HAP-1 (cell line): ENCODE results near the gene RNF183.

Experiments
- DNase-seq, 2 experiments: peaks; one replicate each; pipeline ENCODE4 v3.0.0-alpha.2; 2016 to 2020; ENCODE audit warnings: low spot score in 2 of 2
- H3K27me3 ChIP-seq: fragments of 250-450 bp; sonication (Bioruptor Pico); 2 replicates; pipeline ENCODE4 v1.5.1; 2020; ENCODE audit warnings: low read depth, mild to moderate bottlenecking, moderate library complexity
- H3K36me3 ChIP-seq: fragments of 250-450 bp; sonication (Bioruptor Pico); replicated peaks from 2 replicates; pipeline ENCODE4 v1.5.1; 2020; ENCODE audit warnings: mild to moderate bottlenecking
- H3K4me1 ChIP-seq: fragments of 250-450 bp; sonication (Bioruptor Pico); 2 replicates; pipeline ENCODE4 v1.5.1; 2020; ENCODE audit warnings: mild to moderate bottlenecking
- H3K4me3 ChIP-seq: fragments of 250-450 bp; sonication (Bioruptor Pico); 2 replicates; pipeline ENCODE4 v1.5.1; 2020; ENCODE audit warnings: mild to moderate bottlenecking, moderate library complexity
- H3K9me3 ChIP-seq: fragments of 250-450 bp; sonication (Bioruptor Pico); 2 replicates; pipeline ENCODE4 v1.5.1; 2020; ENCODE audit warnings: mild to moderate bottlenecking, moderate library complexity
- in situ Hi-C: fragments of 300-500 bp; cut with MboI; formaldehyde crosslinking; loops from 3 replicates; pipeline ENCODE4 v1.14.3; 2020; ENCODE audit warnings: low sequenced_read_pairs, inconsistent platforms, mixed read lengths

RNF183 gene

GRCh38 chr9:113302792-113303418 is at the start of gene RNF183:
Gene RNF183 (minus strand): TSS chr9:113303376. CDS start chr9:113298184, 5,192 bp downstream.
- in situ Hi-C loops: no loop called here
- DNase-seq: no peak
- H3K4me1 ChIP-seq: no peaks in the 10 kb centered on the region
- H3K4me3 ChIP-seq: no peak within 1 kb of the TSS
- H3K9me3 ChIP-seq: no peaks in the 10 kb centered on the region
- H3K27me3 ChIP-seq: no peaks in the 10 kb centered on the region
- no peaks in the 10 kb centered on the region for H3K36me3 ChIP-seq

DNA sequence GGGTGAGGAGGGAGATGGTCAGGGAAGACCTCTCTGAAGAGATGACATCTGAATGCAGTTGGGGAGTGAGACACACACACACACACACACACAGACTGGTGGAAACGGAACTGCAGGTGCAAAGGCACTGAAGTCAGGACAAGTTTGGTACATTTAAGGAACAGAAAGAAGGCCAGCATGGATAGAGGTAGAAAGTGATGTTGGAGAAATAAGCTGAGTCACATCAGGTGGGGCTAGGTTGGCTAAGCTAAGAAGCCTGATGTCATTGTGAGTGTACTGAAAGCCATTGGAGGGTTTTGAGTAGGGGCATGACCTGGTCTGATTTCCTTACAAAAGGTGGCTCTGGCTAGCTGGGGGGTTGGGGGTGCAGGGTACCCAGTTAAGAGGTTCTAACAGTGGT is 49.2 kb upstream of the RNF183 start:
- no peak for DNase-seq
- H3K27me3 ChIP-seq: peaks cover 45% of the 10 kb centered on the region
- no peaks in the 10 kb centered on the region for H3K36me3 ChIP-seq
- in situ Hi-C loops: no loop called here
- no peaks in the 10 kb centered on the region for H3K9me3 ChIP-seq
- H3K4me3 ChIP-seq: no peak overlapping the region
- H3K4me1 ChIP-seq: no peaks in the 10 kb centered on the region

DNA sequence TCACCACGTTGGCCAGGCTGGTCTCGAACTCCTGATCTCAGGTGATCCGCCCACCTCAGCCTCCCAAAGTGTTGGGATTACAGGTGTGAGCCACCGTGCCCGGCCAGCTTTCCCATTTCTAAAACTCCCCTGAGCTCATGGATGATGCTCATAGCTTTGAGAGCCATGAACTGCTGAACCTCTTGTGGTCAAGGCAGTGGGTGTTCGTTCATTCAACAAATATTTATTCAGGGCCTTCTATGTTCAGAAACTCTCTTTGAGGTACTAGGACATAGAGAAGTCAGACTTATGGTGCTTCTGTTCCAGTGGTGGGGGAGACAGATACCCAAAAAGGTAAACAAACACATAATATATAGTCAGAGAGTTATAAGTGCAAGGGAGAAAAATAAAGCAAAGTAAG is 48.8 kb upstream of the RNF183 start:
- H3K27me3 ChIP-seq: peaks cover 45% of the 10 kb centered on the region
- H3K4me3 ChIP-seq: no peak overlapping the region
- in situ Hi-C loops: no loop called here
- no peak for DNase-seq
- no peaks in the 10 kb centered on the region for H3K4me1 ChIP-seq
- no peaks in the 10 kb centered on the region for H3K36me3 ChIP-seq
- no peaks in the 10 kb centered on the region for H3K9me3 ChIP-seq

- Histone ChIP-seq H3K27me3 (peaks cover 45% of the 10 kb centered on the region), H3K9me3 (no peaks in the 10 kb centered on the region), H3K4me3 (no peak overlapping the region), H3K4me1 (no peaks in the 10 kb centered on the region), H3K36me3 (no peaks in the 10 kb centered on the region)
- in situ Hi-C loops: no loop called here
- DNase-seq: no peak
Observed at GRCh38 chr9:113350937-113351336, 47.8 kb upstream of the RNF183 start.

- Histone ChIP-seq H3K27me3 (peaks cover 45% of the 10 kb centered on the region), H3K4me3 (peak overlapping the region; percentile 29), H3K9me3 (no peaks in the 10 kb centered on the region), H3K36me3 (no peaks in the 10 kb centered on the region), H3K4me1 (no peaks in the 10 kb centered on the region)
- no peak for DNase-seq
- in situ Hi-C loops: no loop called here
Observed at GRCh38 chr9:113350107-113350661, 47.0 kb upstream of the RNF183 start.

GRCh38 chr9:113349445-113350094 is 46.4 kb upstream of the RNF183 start, which contains the start of gene BSPRY:
Gene BSPRY (plus strand): TSS chr9:113349541. CDS start chr9:113349580, 39 bp downstream.
- Histone ChIP-seq H3K9me3 (no peaks in the 10 kb centered on the region), H3K36me3 (no peaks in the 10 kb centered on the region), H3K27me3 (peaks cover 45% of the 10 kb centered on the region), H3K4me1 (no peaks in the 10 kb centered on the region), H3K4me3 (peak within 1 kb of the TSS; percentile 29)
- in situ Hi-C loops: no loop called here
- DNase-seq: peak; percentile 26 to 39

DNA sequence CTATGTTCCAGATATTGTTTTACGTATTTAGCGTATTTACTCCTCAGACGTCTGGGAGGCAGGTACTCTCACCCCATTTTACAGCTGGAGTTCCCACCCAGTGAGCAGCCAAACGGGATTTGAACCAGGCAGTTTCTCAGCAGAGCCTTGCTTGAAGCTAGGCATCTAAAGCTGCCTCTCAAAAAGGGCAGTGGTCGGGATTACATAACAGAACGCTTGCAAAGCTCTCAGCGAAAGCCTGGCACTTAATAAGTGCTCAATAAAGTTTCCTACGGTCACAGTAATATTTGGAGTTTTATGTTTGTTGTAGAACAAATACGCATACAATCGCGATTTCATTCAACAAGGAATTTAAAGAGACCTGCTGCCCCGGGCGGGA is 45.9 kb upstream of the RNF183 start:
- H3K4me1 ChIP-seq: no peaks in the 10 kb centered on the region
- in situ Hi-C loops: no loop called here
- peak overlapping the region; percentile 16 for H3K4me3 ChIP-seq
- no peaks in the 10 kb centered on the region for H3K36me3 ChIP-seq
- H3K9me3 ChIP-seq: no peaks in the 10 kb centered on the region
- peaks cover 45% of the 10 kb centered on the region for H3K27me3 ChIP-seq
- DNase-seq: no peak

GRCh38 chr9:113348437-113348836 is 45.3 kb upstream of the RNF183 start:
- Histone ChIP-seq H3K4me1 (no peaks in the 10 kb centered on the region), H3K27me3 (peaks cover 45% of the 10 kb centered on the region), H3K36me3 (no peaks in the 10 kb centered on the region), H3K4me3 (no peak overlapping the region), H3K9me3 (no peaks in the 10 kb centered on the region)
- no peak for DNase-seq
- in situ Hi-C loops: no loop called here

DNA sequence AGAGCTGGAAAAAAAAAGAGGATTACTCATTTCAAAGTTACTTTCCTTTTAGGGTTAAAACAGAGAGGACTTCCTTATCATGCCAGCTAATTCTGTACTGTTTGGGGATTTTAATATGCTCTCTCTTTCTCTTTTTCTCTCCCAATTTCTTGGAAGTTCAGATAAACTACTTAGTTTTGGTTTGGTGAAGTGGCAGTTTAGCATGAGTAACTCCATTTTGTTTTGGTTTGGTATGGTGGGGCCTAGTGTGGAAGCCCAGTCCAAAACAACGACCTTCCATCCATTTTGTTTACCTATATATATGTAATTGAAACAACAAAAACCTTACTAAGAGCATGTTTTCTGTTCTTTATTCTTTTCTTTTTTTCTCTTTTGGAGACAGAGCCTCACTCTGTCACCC is 42.5 kb upstream of the RNF183 start:
- H3K27me3 ChIP-seq: peaks cover 26% of the 10 kb centered on the region
- H3K9me3 ChIP-seq: no peaks in the 10 kb centered on the region
- H3K4me3 ChIP-seq: no peak overlapping the region
- in situ Hi-C loops: no loop called here
- H3K36me3 ChIP-seq: no peaks in the 10 kb centered on the region
- no peak for DNase-seq
- no peaks in the 10 kb centered on the region for H3K4me1 ChIP-seq

GRCh38 chr9:113345190-113345589 is 42.0 kb upstream of the RNF183 start:
- DNase-seq: no peak

DNA sequence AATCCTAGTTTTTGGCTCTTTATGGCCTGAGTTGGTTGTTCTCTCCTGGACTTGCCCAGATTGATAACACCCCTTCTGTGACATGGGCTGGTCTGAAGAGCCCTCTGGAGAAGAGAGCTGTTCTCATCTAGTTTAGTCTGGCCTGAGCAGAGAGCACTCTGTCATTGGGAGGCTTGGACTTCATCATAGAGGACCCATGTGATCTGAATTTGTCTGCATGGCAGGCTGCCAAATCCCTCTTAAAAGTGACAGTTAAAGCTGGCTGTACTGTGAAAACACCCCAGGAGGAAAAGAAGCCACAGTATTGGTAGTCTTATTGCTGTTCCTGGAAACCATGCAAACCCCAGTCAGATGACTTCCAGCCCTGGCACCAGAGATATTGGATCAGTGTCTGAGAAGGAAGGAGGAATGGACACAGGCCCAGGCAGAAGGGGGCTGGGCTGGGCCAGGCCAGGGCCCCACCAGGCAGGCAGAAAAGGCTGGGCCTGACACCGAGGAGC is 40.6 kb upstream of the RNF183 start:
- peaks cover 10% of the 10 kb centered on the region for H3K27me3 ChIP-seq
- H3K36me3 ChIP-seq: no peaks in the 10 kb centered on the region
- H3K9me3 ChIP-seq: no peaks in the 10 kb centered on the region
- peak in 1 of 2 experiments; percentile 55 for DNase-seq
- in situ Hi-C loops: no loop called here
- H3K4me1 ChIP-seq: peaks cover 5% of the 10 kb centered on the region; the same call in 1 of the 2 replicates
- no peak overlapping the region for H3K4me3 ChIP-seq

More at GRCh38 chr9:113345190-113345589, 42.0 kb upstream of the RNF183 start:
- no peaks in the 10 kb centered on the region for H3K36me3 ChIP-seq
- H3K4me1 ChIP-seq: 0 out of 2 replicates have a peak, but pooled peaks cover 2% of the 10 kb centered on the region
- no peaks in the 10 kb centered on the region for H3K9me3 ChIP-seq
- H3K4me3 ChIP-seq: no peak overlapping the region
- in situ Hi-C loops: no loop called here
- peaks cover 21% of the 10 kb centered on the region for H3K27me3 ChIP-seq

GRCh38 chr9:113341712-113342410 is 38.7 kb upstream of the RNF183 start:
- Histone ChIP-seq H3K27me3 (no peaks in the 10 kb centered on the region), H3K4me3 (no peak overlapping the region), H3K9me3 (no peaks in the 10 kb centered on the region), H3K36me3 (no peaks in the 10 kb centered on the region), H3K4me1 (peaks cover 5% of the 10 kb centered on the region; the same call in 1 of the 2 replicates)
- DNase-seq: no peak
- in situ Hi-C loops: no loop called here

DNA sequence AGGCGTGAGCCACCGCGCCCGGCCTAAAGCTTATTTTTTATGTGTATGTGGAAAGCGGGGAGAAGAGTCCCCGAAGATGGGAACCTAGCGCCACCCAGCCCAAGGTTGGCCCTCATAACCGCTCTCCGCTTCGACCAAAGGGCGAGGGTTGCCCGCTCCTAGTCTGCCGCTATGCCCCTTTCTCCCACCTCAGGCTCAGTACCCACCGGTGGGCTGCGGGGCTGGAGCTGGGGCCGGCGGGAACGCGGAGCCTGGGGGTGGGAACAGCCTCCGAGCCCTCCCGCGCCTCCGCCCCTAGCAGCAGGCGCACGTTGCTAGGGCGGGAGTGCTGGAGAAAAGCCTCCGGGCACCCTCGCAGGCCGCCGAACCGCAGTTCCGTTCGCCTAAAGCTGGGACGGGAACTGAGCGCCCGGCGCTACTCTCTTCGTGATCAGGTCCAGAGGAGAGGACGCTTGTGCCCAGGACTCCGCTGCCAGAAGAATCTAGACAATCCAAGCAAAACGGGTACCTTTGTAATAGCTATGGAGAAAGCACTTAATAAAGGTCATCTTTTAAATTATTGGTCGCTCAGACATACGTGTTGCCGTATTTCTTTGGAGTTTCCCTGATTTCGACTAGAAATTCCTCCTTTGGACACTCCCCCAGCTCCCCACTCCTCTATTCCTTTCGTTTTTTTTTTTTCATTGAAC is 37.0 kb upstream of the RNF183 start, which contains the start of gene WDR31:
WDR31 (minus strand) TSS at position 265 of the 689 bp plus-strand sequence. CDS start 8,253 bp downstream, outside the sequence.
- Histone ChIP-seq H3K4me3 (peak within 1 kb of the TSS; percentile 72), H3K36me3 (no peaks in the 10 kb centered on the region), H3K9me3 (no peaks in the 10 kb centered on the region), H3K4me1 (peaks cover 11% of the 10 kb centered on the region), H3K27me3 (no peaks in the 10 kb centered on the region)
- in situ Hi-C loops: no loop called here
- peak; percentile 85 to 91 for DNase-seq
